AG10803 (cell line): ENCODE measurements around the gene GMPR.

Source experiments
- DNase-seq: peaks from one replicate; pipeline ENCODE4 v3.0.0; 2010; ENCODE audit warnings: low read depth
- H3K4me3 ChIP-seq: 2 replicates; pipeline ENCODE4 v1.5.1; 2011; ENCODE audit warnings: mild to moderate bottlenecking, low read length, control low read depth
- CTCF ChIP-seq: conservative IDR thresholded peaks from 2 replicates; pipeline ENCODE4 v1.5.1; 2011; ENCODE audit warnings: mild to moderate bottlenecking, low read length, control low read depth, inconsistent platforms

GMPR gene

GRCh38 chr6:16285467-16286150 is 47.2 kb downstream of the GMPR start:
- TF ChIP-seq CTCF = no peak
- no peak overlapping the region for H3K4me3 ChIP-seq
- DNase-seq = no peak

GRCh38 chr6:16286151-16286522 is 47.8 kb downstream of the GMPR start:
- peak; percentile 51 for DNase-seq
- peak; percentile 92 for TF ChIP-seq CTCF
- H3K4me3 ChIP-seq = peak overlapping the region; percentile 24

GRCh38 chr6:16288163-16288562 is 49.8 kb downstream of the GMPR start:
- H3K4me3 ChIP-seq = no peak overlapping the region
- DNase-seq = no peak
- TF ChIP-seq CTCF = no peak

GRCh38 chr6:16291739-16292138 is 53.4 kb downstream of the GMPR start:
- no peak overlapping the region for H3K4me3 ChIP-seq
- no peak for DNase-seq
- no peak for TF ChIP-seq CTCF

- TF ChIP-seq CTCF = no peak
- no peak overlapping the region for H3K4me3 ChIP-seq
- DNase-seq = no peak
Measured at GRCh38 chr6:16292432-16292831, 54.0 kb downstream of the GMPR start.

- no peak for TF ChIP-seq CTCF
- no peak overlapping the region for H3K4me3 ChIP-seq
- DNase-seq = no peak
Measured at GRCh38 chr6:16292942-16293341, 54.6 kb downstream of the GMPR start.

GRCh38 chr6:16294371-16294770 is 56.0 kb downstream of the GMPR start:
- no peak for DNase-seq
- no peak for TF ChIP-seq CTCF
- no peak overlapping the region for H3K4me3 ChIP-seq
